HepG2 (cell line): Measurements from ENCODE around the gene RARA. TPM values are rescaled to one million over a fixed set of nuclear protein-coding genes. Genes with fewer than 3 reads are reported as not detected.
A peak's percentile ranks its signal among the peaks of the same experiment; 100 is the strongest.

ENCODE experiments used
- FOXO1 ChIP-seq: sonication (generic); formaldehyde crosslinking; IDR thresholded peaks from 2 replicates; pipeline ENCODE4 v1.4.0; 2020; ENCODE audit warnings: missing genetic modification reagents
- HIVEP1 ChIP-seq: sonication (generic); formaldehyde crosslinking; IDR thresholded peaks from 2 replicates; pipeline ENCODE4 v1.4.0; 2020; ENCODE audit warnings: mild to moderate bottlenecking, missing genetic modification reagents
- KDM4B ChIP-seq: sonication (generic); formaldehyde crosslinking; IDR thresholded peaks from 2 replicates; pipeline ENCODE4 v1.4.0; 2020; ENCODE audit warnings: missing genetic modification reagents
- KDM5B ChIP-seq: sonication (generic); formaldehyde crosslinking; IDR thresholded peaks from 2 replicates; pipeline ENCODE4 v1.4.0; 2020; ENCODE audit warnings: missing genetic modification reagents, mild to moderate bottlenecking, borderline replicate concordance
- KLF9 ChIP-seq: IDR thresholded peaks from 2 replicates; pipeline ENCODE4 v1.6.1; 2016; ENCODE audit warnings: low read depth
- NR2F6 ChIP-seq, 2 experiments: IDR thresholded peaks; 2 replicates each; pipeline ENCODE4 v1.6.1; 2016; ENCODE audit warnings: antibody characterized with exemption in 1 of 2, mild to moderate bottlenecking in 1 of 2
- SIX4 ChIP-seq: sonication (generic); formaldehyde crosslinking; IDR thresholded peaks from 2 replicates; pipeline ENCODE4 v1.4.0; 2020; ENCODE audit warnings: missing genetic modification reagents
- TAF1 ChIP-seq: sonication (generic); formaldehyde crosslinking; IDR thresholded peaks from 2 replicates; pipeline ENCODE4 v1.4.0; 2020; ENCODE audit warnings: missing genetic modification reagents
- TAF15 ChIP-seq: fragments of 200-400 bp; formaldehyde crosslinking; IDR thresholded peaks from one replicate; pipeline ENCODE4 v1.6.1; 2018; ENCODE audit warnings: mild to moderate bottlenecking, low read depth, low read length; ENCODE audit not compliant: poor library complexity, severe bottlenecking
- XBP1 ChIP-seq: sonication (generic); formaldehyde crosslinking; IDR thresholded peaks from 2 replicates; pipeline ENCODE4 v1.5.0; 2020; ENCODE audit warnings: missing genetic modification reagents
- ZBTB1 ChIP-seq: sonication (generic); formaldehyde crosslinking; IDR thresholded peaks from 2 replicates; pipeline ENCODE4 v1.4.0; 2020; ENCODE audit warnings: missing genetic modification reagents, borderline replicate concordance
- ZNF3 ChIP-seq: IDR thresholded peaks from 2 replicates; pipeline ENCODE4 v1.7.0; 2017; ENCODE audit warnings: inconsistent platforms
- ZNF572 ChIP-seq: sonication (generic); formaldehyde crosslinking; IDR thresholded peaks from 2 replicates; pipeline ENCODE4 v1.5.1; 2020; ENCODE audit warnings: mild to moderate bottlenecking, missing genetic modification reagents
- ZNF619 ChIP-seq: sonication (generic); formaldehyde crosslinking; IDR thresholded peaks from 2 replicates; pipeline ENCODE4 v1.4.0; 2020; ENCODE audit warnings: mild to moderate bottlenecking, missing genetic modification reagents
- polyA plus RNA-seq, 8 experiments: library from polyadenylated mRNA; depleted of rRNA in 3 of 8; stranded (reverse) in 7 of 8; unstranded in 1 of 8; fragments of >200 nt; fragmentation: Illumina TruSeq in 4 of 8; extraction: Trizol in 4 of 8; gene quantifications; 2 replicates each; pipeline versions ENCODE4 v1.2.1 to v1.2.3, GENCODE V29; 2011 to 2016; ENCODE audit warnings: low read depth in 4 of 8, missing spikeins in 1 of 8, mixed read lengths in 1 of 8; ENCODE audit not compliant: insufficient read depth in 1 of 8
- total RNA-seq, 5 experiments: library from RNA; depleted of rRNA; stranded (reverse); fragments of >200 nt; fragmentation: Illumina TruSeq; extraction: Trizol; gene quantifications; 2 replicates each; pipeline ENCODE4 v1.2.3, GENCODE V29; 2016; ENCODE audit warnings: low read depth in 1 of 5
- TF ChIP-seq, protein P1 (sequence below), 2 experiments: fragments of 450-650 bp in 1 of 2; sonication (generic) in 1 of 2; formaldehyde crosslinking in 1 of 2; IDR thresholded peaks; 2 replicates each; pipeline versions ENCODE4 v1.6.1 to v1.8.0; 2016 to 2022; ENCODE audit warnings: antibody characterized with exemption in 1 of 2, mild to moderate bottlenecking in 1 of 2, missing genetic modification reagents in 1 of 2
- TF ChIP-seq, protein P2 (sequence below): sonication (generic); formaldehyde crosslinking; IDR thresholded peaks from 2 replicates; pipeline ENCODE4 v1.4.0; 2020; ENCODE audit warnings: mild to moderate bottlenecking, missing genetic modification reagents
- TF ChIP-seq, protein P3 (sequence below): sonication (generic); formaldehyde crosslinking; IDR thresholded peaks from 2 replicates; pipeline ENCODE4 v1.4.0; 2020; ENCODE audit warnings: missing genetic modification reagents

RARA gene
- total and polyA plus RNA-seq, 2 of the 13 experiments (the other 11 are each of a cell fraction or from before 2014, with no cell fraction given), result 6.4 to 8.6 TPM

DNA sequence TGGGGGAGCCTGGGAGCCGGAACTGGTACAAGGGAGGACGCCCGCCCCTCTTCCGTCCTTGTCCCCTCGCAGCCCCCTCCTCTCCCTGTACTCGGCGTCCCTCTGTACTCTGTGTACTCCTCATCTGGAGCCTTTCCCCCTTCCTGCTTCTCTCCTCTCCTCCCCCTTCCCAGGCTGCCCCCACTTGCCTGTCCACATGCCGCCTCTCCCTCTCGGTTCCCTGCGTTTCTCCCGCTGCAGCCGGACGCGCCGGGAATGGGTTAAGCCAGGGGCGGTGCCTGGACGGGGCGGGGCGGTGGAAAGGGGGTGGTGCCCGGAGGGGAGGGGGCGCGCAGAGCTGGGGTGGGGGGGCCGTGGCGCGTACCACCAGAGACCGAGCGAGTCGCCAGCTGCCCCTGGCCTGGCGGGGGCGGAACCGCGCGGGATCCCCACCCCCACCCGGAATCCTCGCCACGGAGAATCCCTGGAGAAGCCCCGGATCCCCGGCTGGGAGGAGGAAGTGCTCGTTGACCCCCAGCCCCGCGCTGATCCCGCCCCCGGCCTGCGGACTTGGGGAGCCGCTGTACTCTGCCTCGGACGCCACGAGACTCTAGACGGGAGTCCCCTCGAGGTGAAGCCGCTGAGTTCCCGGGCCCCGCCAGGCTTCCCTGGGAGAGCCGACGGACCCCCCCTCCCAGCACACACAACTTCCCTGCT is 33.0 kb downstream of the RARA start (continued):
- TF ChIP-seq, protein P1, sequence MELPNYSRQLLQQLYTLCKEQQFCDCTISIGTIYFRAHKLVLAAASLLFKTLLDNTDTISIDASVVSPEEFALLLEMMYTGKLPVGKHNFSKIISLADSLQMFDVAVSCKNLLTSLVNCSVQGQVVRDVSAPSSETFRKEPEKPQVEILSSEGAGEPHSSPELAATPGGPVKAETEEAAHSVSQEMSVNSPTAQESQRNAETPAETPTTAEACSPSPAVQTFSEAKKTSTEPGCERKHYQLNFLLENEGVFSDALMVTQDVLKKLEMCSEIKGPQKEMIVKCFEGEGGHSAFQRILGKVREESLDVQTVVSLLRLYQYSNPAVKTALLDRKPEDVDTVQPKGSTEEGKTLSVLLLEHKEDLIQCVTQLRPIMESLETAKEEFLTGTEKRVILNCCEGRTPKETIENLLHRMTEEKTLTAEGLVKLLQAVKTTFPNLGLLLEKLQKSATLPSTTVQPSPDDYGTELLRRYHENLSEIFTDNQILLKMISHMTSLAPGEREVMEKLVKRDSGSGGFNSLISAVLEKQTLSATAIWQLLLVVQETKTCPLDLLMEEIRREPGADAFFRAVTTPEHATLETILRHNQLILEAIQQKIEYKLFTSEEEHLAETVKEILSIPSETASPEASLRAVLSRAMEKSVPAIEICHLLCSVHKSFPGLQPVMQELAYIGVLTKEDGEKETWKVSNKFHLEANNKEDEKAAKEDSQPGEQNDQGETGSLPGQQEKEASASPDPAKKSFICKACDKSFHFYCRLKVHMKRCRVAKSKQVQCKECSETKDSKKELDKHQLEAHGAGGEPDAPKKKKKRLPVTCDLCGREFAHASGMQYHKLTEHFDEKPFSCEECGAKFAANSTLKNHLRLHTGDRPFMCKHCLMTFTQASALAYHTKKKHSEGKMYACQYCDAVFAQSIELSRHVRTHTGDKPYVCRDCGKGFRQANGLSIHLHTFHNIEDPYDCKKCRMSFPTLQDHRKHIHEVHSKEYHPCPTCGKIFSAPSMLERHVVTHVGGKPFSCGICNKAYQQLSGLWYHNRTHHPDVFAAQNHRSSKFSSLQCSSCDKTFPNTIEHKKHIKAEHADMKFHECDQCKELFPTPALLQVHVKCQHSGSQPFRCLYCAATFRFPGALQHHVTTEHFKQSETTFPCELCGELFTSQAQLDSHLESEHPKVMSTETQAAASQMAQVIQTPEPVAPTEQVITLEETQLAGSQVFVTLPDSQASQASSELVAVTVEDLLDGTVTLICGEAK (IDR thresholded peaks at IDR 0.05), result no peak
- TF ChIP-seq, protein P1 (CRISPR knock-in tag; IDR thresholded peaks at IDR 0.05), result no peak
- no peak for TF ChIP-seq ZNF3 (CRISPR knock-in tag)
- TF ChIP-seq ZNF619 (CRISPR knock-in tag), result no peak
- no peak for TF ChIP-seq NR2F6 (IDR thresholded peaks at IDR 0.05)
- TF ChIP-seq NR2F6 (CRISPR knock-in tag; IDR thresholded peaks at IDR 0.05), result no peak; the same call in 1 of the 2 replicates
- TF ChIP-seq TAF15, result no peak
- no peak; the same call in 1 of the 2 replicates for TF ChIP-seq XBP1 (CRISPR knock-in tag)
- TF ChIP-seq KDM4B (CRISPR knock-in tag), result no peak
- TF ChIP-seq, protein P2, sequence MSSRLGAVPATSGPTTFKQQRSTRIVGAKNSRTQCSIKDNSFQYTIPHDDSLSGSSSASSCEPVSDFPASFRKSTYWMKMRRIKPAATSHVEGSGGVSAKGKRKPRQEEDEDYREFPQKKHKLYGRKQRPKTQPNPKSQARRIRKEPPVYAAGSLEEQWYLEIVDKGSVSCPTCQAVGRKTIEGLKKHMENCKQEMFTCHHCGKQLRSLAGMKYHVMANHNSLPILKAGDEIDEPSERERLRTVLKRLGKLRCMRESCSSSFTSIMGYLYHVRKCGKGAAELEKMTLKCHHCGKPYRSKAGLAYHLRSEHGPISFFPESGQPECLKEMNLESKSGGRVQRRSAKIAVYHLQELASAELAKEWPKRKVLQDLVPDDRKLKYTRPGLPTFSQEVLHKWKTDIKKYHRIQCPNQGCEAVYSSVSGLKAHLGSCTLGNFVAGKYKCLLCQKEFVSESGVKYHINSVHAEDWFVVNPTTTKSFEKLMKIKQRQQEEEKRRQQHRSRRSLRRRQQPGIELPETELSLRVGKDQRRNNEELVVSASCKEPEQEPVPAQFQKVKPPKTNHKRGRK (CRISPR knock-in tag), result no peak
- TF ChIP-seq HIVEP1, result no peak; the same call in 1 of the 2 replicates
- TF ChIP-seq ZNF572 (CRISPR knock-in tag), result peak; percentile 70; the same call in 1 of the 2 replicates
- TF ChIP-seq, protein P3, sequence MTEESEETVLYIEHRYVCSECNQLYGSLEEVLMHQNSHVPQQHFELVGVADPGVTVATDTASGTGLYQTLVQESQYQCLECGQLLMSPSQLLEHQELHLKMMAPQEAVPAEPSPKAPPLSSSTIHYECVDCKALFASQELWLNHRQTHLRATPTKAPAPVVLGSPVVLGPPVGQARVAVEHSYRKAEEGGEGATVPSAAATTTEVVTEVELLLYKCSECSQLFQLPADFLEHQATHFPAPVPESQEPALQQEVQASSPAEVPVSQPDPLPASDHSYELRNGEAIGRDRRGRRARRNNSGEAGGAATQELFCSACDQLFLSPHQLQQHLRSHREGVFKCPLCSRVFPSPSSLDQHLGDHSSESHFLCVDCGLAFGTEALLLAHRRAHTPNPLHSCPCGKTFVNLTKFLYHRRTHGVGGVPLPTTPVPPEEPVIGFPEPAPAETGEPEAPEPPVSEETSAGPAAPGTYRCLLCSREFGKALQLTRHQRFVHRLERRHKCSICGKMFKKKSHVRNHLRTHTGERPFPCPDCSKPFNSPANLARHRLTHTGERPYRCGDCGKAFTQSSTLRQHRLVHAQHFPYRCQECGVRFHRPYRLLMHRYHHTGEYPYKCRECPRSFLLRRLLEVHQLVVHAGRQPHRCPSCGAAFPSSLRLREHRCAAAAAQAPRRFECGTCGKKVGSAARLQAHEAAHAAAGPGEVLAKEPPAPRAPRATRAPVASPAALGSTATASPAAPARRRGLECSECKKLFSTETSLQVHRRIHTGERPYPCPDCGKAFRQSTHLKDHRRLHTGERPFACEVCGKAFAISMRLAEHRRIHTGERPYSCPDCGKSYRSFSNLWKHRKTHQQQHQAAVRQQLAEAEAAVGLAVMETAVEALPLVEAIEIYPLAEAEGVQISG, result no peak
- TF ChIP-seq TAF1 (CRISPR knock-in tag), result no peak
- TF ChIP-seq KLF9 (CRISPR knock-in tag), result no peak
- no peak for TF ChIP-seq SIX4 (CRISPR knock-in tag)
- TF ChIP-seq KDM5B (CRISPR knock-in tag), result no peak
- TF ChIP-seq FOXO1 (CRISPR knock-in tag), result peak; percentile 41; the same call in 1 of the 2 replicates
- no peak for TF ChIP-seq ZBTB1 (CRISPR knock-in tag)
